HG03457 (cell line): ENCODE data around the gene SCGB1C1.
A peak's percentile ranks its signal among the peaks of the same experiment; 100 is the strongest.
"Not testable (repeated sequence)": the region's sequence is repeated elsewhere in the genome, so short reads cannot be mapped to it uniquely, and the experiment has no call there.

Source experiments
- ATAC-seq: cut with Tn5 transposase; IDR thresholded peaks from one replicate; pipeline ENCODE4 v1.9.1; 2021; ENCODE audit warnings: moderate number of reproducible peaks; ENCODE audit not compliant: unreplicated experiment

The SCGB1C1 gene

GRCh38 chr11:216081-216974 is 23.4 kb downstream of the SCGB1C1 start:
- no peak for ATAC-seq

- ATAC-seq, result no peak
Observed at GRCh38 chr11:217704-218103, 24.8 kb downstream of the SCGB1C1 start.

- no peak for ATAC-seq
Observed at GRCh38 chr11:218815-219593, 26.1 kb downstream of the SCGB1C1 start.

- ATAC-seq, result not testable (repeated sequence)
Observed at GRCh38 chr11:220641-221215, 27.9 kb downstream of the SCGB1C1 start.

- ATAC-seq, result no peak
Observed at GRCh38 chr11:221539-221938, 28.7 kb downstream of the SCGB1C1 start.

- ATAC-seq, result no peak
Observed at GRCh38 chr11:221998-222789, 29.3 kb downstream of the SCGB1C1 start.

- ATAC-seq, result no peak
Observed at GRCh38 chr11:223026-223789, 30.3 kb downstream of the SCGB1C1 start.

- ATAC-seq, result no peak
Observed at GRCh38 chr11:223884-224283, 31.0 kb downstream of the SCGB1C1 start.

- no peak for ATAC-seq
Observed at GRCh38 chr11:224424-224823, 31.5 kb downstream of the SCGB1C1 start.

- no peak for ATAC-seq
Observed at GRCh38 chr11:225734-226453, 33.0 kb downstream of the SCGB1C1 start.

GRCh38 chr11:227824-228379 is 35.0 kb downstream of the SCGB1C1 start:
- no peak for ATAC-seq

- no peak for ATAC-seq
Observed at GRCh38 chr11:230431-230830, 37.6 kb downstream of the SCGB1C1 start.

- no peak for ATAC-seq
Observed at GRCh38 chr11:232783-233565, 40.1 kb downstream of the SCGB1C1 start.

GRCh38 chr11:235180-235579 is 42.3 kb downstream of the SCGB1C1 start:
- ATAC-seq, result no peak

- peak; percentile 5 for ATAC-seq
Observed at GRCh38 chr11:235609-235996, 42.7 kb downstream of the SCGB1C1 start.

- peak; percentile 51 for ATAC-seq
Observed at GRCh38 chr11:235997-236773, 43.3 kb downstream of the SCGB1C1 start, which contains the start of gene SIRT3. Gene SIRT3, minus strand, starts transcription at chr11:236342. Its CDS starts 14 bp downstream, at chr11:236328.
